ENCODE data around the gene LRP4. TPM values are rescaled to one million over a fixed set of nuclear protein-coding genes. Genes with fewer than 3 reads are reported as not detected.
A peak's percentile ranks its signal among the peaks of the same experiment; 100 is the strongest.

The LRP4 gene
- total and polyA plus RNA-seq, 2 of the 13 experiments (the other 11 are each of a cell fraction or from before 2014, with no cell fraction given): 4.7 to 13.3 TPM

GRCh38 chr11:46845740-46846509 is 72.4 kb downstream of the LRP4 start, which contains the start of gene CKAP5 (continued):
- TF ChIP-seq, protein P1, sequence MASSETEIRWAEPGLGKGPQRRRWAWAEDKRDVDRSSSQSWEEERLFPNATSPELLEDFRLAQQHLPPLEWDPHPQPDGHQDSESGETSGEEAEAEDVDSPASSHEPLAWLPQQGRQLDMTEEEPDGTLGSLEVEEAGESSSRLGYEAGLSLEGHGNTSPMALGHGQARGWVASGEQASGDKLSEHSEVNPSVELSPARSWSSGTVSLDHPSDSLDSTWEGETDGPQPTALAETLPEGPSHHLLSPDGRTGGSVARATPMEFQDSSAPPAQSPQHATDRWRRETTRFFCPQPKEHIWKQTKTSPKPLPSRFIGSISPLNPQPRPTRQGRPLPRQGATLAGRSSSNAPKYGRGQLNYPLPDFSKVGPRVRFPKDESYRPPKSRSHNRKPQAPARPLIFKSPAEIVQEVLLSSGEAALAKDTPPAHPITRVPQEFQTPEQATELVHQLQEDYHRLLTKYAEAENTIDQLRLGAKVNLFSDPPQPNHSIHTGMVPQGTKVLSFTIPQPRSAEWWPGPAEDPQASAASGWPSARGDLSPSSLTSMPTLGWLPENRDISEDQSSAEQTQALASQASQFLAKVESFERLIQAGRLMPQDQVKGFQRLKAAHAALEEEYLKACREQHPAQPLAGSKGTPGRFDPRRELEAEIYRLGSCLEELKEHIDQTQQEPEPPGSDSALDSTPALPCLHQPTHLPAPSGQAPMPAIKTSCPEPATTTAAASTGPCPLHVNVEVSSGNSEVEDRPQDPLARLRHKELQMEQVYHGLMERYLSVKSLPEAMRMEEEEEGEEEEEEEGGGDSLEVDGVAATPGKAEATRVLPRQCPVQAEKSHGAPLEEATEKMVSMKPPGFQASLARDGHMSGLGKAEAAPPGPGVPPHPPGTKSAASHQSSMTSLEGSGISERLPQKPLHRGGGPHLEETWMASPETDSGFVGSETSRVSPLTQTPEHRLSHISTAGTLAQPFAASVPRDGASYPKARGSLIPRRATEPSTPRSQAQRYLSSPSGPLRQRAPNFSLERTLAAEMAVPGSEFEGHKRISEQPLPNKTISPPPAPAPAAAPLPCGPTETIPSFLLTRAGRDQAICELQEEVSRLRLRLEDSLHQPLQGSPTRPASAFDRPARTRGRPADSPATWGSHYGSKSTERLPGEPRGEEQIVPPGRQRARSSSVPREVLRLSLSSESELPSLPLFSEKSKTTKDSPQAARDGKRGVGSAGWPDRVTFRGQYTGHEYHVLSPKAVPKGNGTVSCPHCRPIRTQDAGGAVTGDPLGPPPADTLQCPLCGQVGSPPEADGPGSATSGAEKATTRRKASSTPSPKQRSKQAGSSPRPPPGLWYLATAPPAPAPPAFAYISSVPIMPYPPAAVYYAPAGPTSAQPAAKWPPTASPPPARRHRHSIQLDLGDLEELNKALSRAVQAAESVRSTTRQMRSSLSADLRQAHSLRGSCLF (CRISPR knock-in tag; IDR thresholded peaks at IDR 0.05; ENCODE audit: borderline replicate concordance): no peak
- no peak for TF ChIP-seq HIC2 (CRISPR knock-in tag; IDR thresholded peaks at IDR 0.05; ENCODE audit: low read depth)
- no peak for TF ChIP-seq ARHGAP35 (CRISPR knock-in tag; IDR thresholded peaks at IDR 0.05; ENCODE audit: borderline replicate concordance)
- TF ChIP-seq ZNF3 (CRISPR knock-in tag; IDR thresholded peaks at IDR 0.05): no peak; the same call in 1 of the 2 replicates
- TF ChIP-seq MBNL3 (CRISPR knock-in tag; conservative IDR thresholded peaks at IDR 0.05): no peak
- TF ChIP-seq ZNF251 (CRISPR knock-in tag; IDR thresholded peaks at IDR 0.05): no peak
- TF ChIP-seq CREB3 (CRISPR knock-in tag; IDR thresholded peaks at IDR 0.05): no peak
- no peak for TF ChIP-seq SIX1 (CRISPR knock-in tag; IDR thresholded peaks at IDR 0.05; ENCODE audit: borderline replicate concordance)
- TF ChIP-seq SIX4 (CRISPR knock-in tag; IDR thresholded peaks at IDR 0.05): no peak; the same call in 1 of the 2 replicates
- TF ChIP-seq ZMYM4 (CRISPR knock-in tag; IDR thresholded peaks at IDR 0.05): peak; percentile 99
- peak; percentile 61; the same call in 1 of the 2 replicates for TF ChIP-seq ZNF446 (CRISPR knock-in tag; IDR thresholded peaks at IDR 0.05)
- TF ChIP-seq KLF9 (CRISPR knock-in tag; IDR thresholded peaks at IDR 0.05; ENCODE audit: low read depth): no peak
- no peak for TF ChIP-seq RARG (CRISPR knock-in tag; IDR thresholded peaks at IDR 0.05; ENCODE audit: low read depth)
- TF ChIP-seq ZNF550 (CRISPR knock-in tag; IDR thresholded peaks at IDR 0.05; ENCODE audit: borderline replicate concordance): no peak
- TF ChIP-seq HOXA7 (CRISPR knock-in tag; IDR thresholded peaks at IDR 0.05): no peak
- TF ChIP-seq POLR2AphosphoS5 (IDR thresholded peaks at IDR 0.05; ENCODE audit: low read depth, low read length): peak; percentile 79
- no peak for TF ChIP-seq ZNF589 (CRISPR knock-in tag; conservative IDR thresholded peaks at IDR 0.05)
- TF ChIP-seq U2AF1 (optimal IDR thresholded peaks at IDR 0.05; ENCODE audit: low read depth, low read length): no peak
- TF ChIP-seq CHD4 (IDR thresholded peaks at IDR 0.05; ENCODE audit: borderline replicate concordance, low read length): no peak
- peak; percentile 15; the same call in 1 of the 2 replicates for TF ChIP-seq BCL6 (CRISPR knock-in tag; IDR thresholded peaks at IDR 0.05)
- TF ChIP-seq CEBPG (CRISPR knock-in tag; IDR thresholded peaks at IDR 0.05): no peak
- TF ChIP-seq CSRNP1 (CRISPR knock-in tag; IDR thresholded peaks at IDR 0.05): peak; percentile 96

All from HepG2 (cell line).